ENCODE measurements around the gene PCCA. TPM values are rescaled to one million over a fixed set of nuclear protein-coding genes. Genes with fewer than 3 reads are reported as not detected.

PCCA gene
- total RNA-seq, 1 donor from 2014 or later: 33.3 TPM

DNA sequence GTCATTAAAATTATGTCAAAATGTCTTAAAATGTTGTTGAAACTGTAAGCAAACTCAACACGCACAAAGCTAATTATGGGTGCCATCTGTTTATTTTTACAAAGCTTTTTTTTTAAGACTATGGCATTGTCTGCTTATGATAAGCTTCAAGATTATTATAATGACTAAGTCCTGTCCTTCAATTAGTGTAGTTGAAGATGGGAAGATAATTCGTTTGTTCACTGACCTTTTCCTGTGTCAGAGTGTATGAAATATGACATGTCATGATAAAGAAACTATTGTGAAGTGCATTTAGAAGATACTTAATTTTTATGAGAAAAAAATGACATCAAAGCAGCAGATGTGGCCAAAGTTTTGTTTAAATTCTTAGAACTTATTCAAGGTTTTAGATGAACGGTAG, 211.3 kb downstream of the PCCA start:
- no peak overlapping the region for H3K27ac Mint-ChIP-seq (ENCODE audit: unreplicated experiment)
- H3K4me1 Mint-ChIP-seq (ENCODE audit: unreplicated experiment): no peaks in the 10 kb centered on the region
- no peak for TF ChIP-seq CTCF (IDR thresholded peaks at IDR 0.05; ENCODE audit: unreplicated experiment)
- H3K27me3 Mint-ChIP-seq (ENCODE audit: unreplicated experiment): peaks cover 1% of the 10 kb centered on the region
- DNase-seq (ENCODE audit: low spot score): no peak
- H3K4me3 Mint-ChIP-seq (ENCODE audit: unreplicated experiment): no peak overlapping the region
- H3K9me3 Mint-ChIP-seq (ENCODE audit: unreplicated experiment): no peaks in the 10 kb centered on the region
- H3K36me3 Mint-ChIP-seq (ENCODE audit: low read depth, unreplicated experiment): no peaks in the 10 kb centered on the region

GRCh38 chr13:100300708-100301107, 211.8 kb downstream of the PCCA start:
- no peak for DNase-seq (ENCODE audit: low spot score)
- no peak for TF ChIP-seq CTCF (IDR thresholded peaks at IDR 0.05; ENCODE audit: unreplicated experiment)
- Mint-ChIP-seq H3K4me1 (ENCODE audit: unreplicated experiment) (no peaks in the 10 kb centered on the region), H3K9me3 (ENCODE audit: unreplicated experiment) (no peaks in the 10 kb centered on the region), H3K36me3 (ENCODE audit: low read depth, unreplicated experiment) (no peaks in the 10 kb centered on the region), H3K4me3 (ENCODE audit: unreplicated experiment) (no peak overlapping the region), H3K27ac (ENCODE audit: unreplicated experiment) (no peak overlapping the region), H3K27me3 (ENCODE audit: unreplicated experiment) (peaks cover 1% of the 10 kb centered on the region)

DNA sequence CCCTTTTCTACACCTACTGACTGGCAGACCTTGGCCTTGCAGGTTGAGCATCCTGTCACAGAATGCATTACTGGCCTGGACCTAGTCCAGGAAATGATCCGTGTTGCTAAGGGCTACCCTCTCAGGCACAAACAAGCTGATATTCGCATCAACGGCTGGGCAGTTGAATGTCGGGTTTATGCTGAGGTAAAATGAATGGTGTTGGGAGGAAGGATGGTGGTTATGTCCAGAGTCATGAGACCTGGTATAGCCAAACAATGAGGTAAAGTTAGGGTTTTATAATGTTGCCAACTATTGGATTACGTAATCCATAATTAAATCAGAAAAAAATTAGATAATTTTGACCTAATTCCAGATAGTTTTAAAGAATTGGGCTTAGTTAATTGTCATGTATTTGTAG, 212.5 kb downstream of the PCCA start:
- peak; percentile 7 for DNase-seq (ENCODE audit: low spot score)
- no peak overlapping the region for H3K4me3 Mint-ChIP-seq (ENCODE audit: unreplicated experiment)
- no peaks in the 10 kb centered on the region for H3K9me3 Mint-ChIP-seq (ENCODE audit: unreplicated experiment)
- peaks cover 1% of the 10 kb centered on the region for H3K27me3 Mint-ChIP-seq (ENCODE audit: unreplicated experiment)
- no peaks in the 10 kb centered on the region for H3K36me3 Mint-ChIP-seq (ENCODE audit: low read depth, unreplicated experiment)
- no peak overlapping the region for H3K27ac Mint-ChIP-seq (ENCODE audit: unreplicated experiment)
- no peak for TF ChIP-seq CTCF (IDR thresholded peaks at IDR 0.05; ENCODE audit: unreplicated experiment)
- H3K4me1 Mint-ChIP-seq (ENCODE audit: unreplicated experiment): no peaks in the 10 kb centered on the region

GRCh38 chr13:100302391-100302790, 213.5 kb downstream of the PCCA start:
- Mint-ChIP-seq H3K27ac (ENCODE audit: unreplicated experiment) (no peak overlapping the region), H3K4me1 (ENCODE audit: unreplicated experiment) (no peaks in the 10 kb centered on the region), H3K4me3 (ENCODE audit: unreplicated experiment) (no peak overlapping the region), H3K36me3 (ENCODE audit: low read depth, unreplicated experiment) (no peaks in the 10 kb centered on the region), H3K27me3 (ENCODE audit: unreplicated experiment) (peaks cover 1% of the 10 kb centered on the region), H3K9me3 (ENCODE audit: unreplicated experiment) (no peaks in the 10 kb centered on the region)
- DNase-seq (ENCODE audit: low spot score): no peak
- no peak for TF ChIP-seq CTCF (IDR thresholded peaks at IDR 0.05; ENCODE audit: unreplicated experiment)

- no peaks in the 10 kb centered on the region for H3K36me3 Mint-ChIP-seq (ENCODE audit: low read depth, unreplicated experiment)
- no peak for DNase-seq (ENCODE audit: low spot score)
- H3K27me3 Mint-ChIP-seq (ENCODE audit: unreplicated experiment): peaks cover 1% of the 10 kb centered on the region
- no peaks in the 10 kb centered on the region for H3K9me3 Mint-ChIP-seq (ENCODE audit: unreplicated experiment)
- H3K4me3 Mint-ChIP-seq (ENCODE audit: unreplicated experiment): no peak overlapping the region
- TF ChIP-seq CTCF (IDR thresholded peaks at IDR 0.05; ENCODE audit: unreplicated experiment): no peak
- no peaks in the 10 kb centered on the region for H3K4me1 Mint-ChIP-seq (ENCODE audit: unreplicated experiment)
- no peak overlapping the region for H3K27ac Mint-ChIP-seq (ENCODE audit: unreplicated experiment)
Measured at GRCh38 chr13:100304229-100304628, 215.3 kb downstream of the PCCA start.

Measured in endothelial cell (in vitro differentiated cells).